ENCODE measurements around the gene PTDSS2. TPM values are rescaled to one million over a fixed set of nuclear protein-coding genes. Genes with fewer than 3 reads are reported as not detected.

Gene PTDSS2
- total and polyA plus RNA-seq, 10 of the 15 experiments (the other 5 are each of a cell fraction or from before 2014, with no cell fraction given) = 0.39 to 21.1 (median 10.8) TPM

DNA sequence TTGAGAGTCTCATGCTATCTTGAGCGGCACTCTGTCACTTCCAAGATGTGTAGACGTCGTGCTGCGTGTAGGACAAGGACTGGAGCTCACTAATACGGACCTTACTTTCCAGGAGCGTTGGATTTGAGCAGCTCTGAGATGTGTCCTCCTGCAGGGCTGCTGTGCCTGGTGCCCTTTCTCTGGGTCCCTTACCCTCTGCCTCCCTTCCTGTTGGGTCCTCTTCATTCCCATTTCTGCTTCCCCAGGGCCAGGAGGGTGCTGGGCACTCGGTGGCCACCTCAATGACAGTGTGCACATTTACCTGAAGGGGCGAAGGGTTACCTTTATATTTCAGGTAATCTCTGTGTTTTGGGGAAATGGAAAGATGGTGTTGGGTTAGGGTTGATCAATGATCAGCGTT, 4.0 kb downstream of the PTDSS2 start (continued):
- TF ChIP-seq SPI1 (IDR thresholded peaks at IDR 0.05; ENCODE audit: borderline replicate concordance, insufficient read depth, low read depth, low read length) (no peak), NFIC (IDR thresholded peaks at IDR 0.05; ENCODE audit: low read depth, low read length) (no peak), NBN (IDR thresholded peaks at IDR 0.05) (no peak), ZNF384 (IDR thresholded peaks at IDR 0.05; ENCODE audit: borderline replicate concordance, low read depth, low read length) (no peak), ASH2L (IDR thresholded peaks at IDR 0.05; ENCODE audit: borderline replicate concordance, low read depth) (no peak), SIX5 (IDR thresholded peaks at IDR 0.05; ENCODE audit: low read depth, low read length, severe bottlenecking) (no peak), SMARCA5 (IDR thresholded peaks at IDR 0.05) (no peak), MYB (IDR thresholded peaks at IDR 0.05; ENCODE audit: borderline replicate concordance, low read depth, low read length) (no peak), MTA2 (IDR thresholded peaks at IDR 0.05; ENCODE audit: low read depth) (no peak)
- TF ChIP-seq, protein P1, sequence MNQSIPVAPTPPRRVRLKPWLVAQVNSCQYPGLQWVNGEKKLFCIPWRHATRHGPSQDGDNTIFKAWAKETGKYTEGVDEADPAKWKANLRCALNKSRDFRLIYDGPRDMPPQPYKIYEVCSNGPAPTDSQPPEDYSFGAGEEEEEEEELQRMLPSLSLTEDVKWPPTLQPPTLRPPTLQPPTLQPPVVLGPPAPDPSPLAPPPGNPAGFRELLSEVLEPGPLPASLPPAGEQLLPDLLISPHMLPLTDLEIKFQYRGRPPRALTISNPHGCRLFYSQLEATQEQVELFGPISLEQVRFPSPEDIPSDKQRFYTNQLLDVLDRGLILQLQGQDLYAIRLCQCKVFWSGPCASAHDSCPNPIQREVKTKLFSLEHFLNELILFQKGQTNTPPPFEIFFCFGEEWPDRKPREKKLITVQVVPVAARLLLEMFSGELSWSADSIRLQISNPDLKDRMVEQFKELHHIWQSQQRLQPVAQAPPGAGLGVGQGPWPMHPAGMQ (IDR thresholded peaks at IDR 0.05; ENCODE audit: borderline replicate concordance) = no peak

DNA sequence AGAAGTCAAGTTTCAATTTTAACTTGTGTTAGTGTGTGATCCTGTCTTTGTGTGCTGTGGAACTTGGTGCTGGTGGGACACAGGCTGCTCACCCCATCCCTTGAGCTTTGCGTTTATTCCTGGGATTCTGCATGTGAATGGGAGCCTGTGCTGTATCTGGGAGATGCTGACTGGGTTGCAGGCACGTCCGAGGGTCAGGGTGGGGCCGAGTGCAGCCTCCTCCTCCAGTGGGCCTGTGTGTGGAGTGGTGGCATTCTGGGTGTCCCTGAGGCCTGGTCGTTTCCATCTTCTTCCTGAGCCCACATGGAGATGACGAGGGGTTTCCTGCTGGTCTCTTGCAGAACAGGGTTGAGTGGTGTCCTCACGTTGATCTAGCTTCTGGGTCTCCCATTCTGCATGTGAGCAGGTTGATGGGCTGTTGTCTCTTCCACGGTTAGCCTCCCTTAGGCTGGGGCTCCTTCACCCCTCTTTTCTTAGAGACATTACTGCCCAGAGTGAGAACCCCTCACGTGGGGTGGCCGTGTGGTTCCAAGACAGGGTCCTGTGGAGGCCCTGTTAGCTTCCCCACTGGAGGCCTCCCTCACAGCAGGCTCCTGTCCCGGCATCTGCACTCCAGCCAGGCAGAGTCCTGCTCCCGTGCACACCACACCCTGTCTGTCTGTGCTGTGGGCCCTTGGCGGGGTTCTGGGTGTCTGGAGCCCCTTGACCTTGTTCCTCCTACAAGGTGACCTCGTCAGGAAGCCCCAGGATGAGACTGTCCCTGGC, 4.9 kb downstream of the PTDSS2 start:
- ChIA-PET SMC1A (ENCODE audit: uncharacterized antibody, unreplicated experiment) (interaction anchor here (1.5 kb wide), 1 partner anchor 48 kb away, joined by 4 read pairs; no protein-coding TSS in a partner anchor), CTCF (no interaction called here), POLR2A (no interaction called here), RAD21 (ENCODE audit: unreplicated experiment) (no interaction called here)
- H3K79me2 ChIP-seq (ENCODE audit: control insufficient read depth, insufficient read depth, low read length) = peaks cover 14% of the 10 kb centered on the region
- H3K4me1 ChIP-seq (ENCODE audit: control insufficient read depth, insufficient read depth, low read length) = peaks cover 22% of the 10 kb centered on the region
- DNase-seq (ENCODE audit: low read depth, low spot score) (no peak), ATAC-seq (no peak), FAIRE-seq (no peak)
- no peak overlapping the region for H3K27ac ChIP-seq (ENCODE audit: control insufficient read depth, insufficient read depth)
- no TSS peak for BruUV-seq (replicated peaks)
- peaks cover 2 to 6% of the 10 kb centered on the region in 2 experiments; a peak in 3 of 4 replicates for H3K36me3 ChIP-seq (ENCODE audit: control insufficient read depth in 2 of 2, insufficient read depth in 2 of 2, low read length in 1 of 2)
- no peak overlapping the region for H3K4me2 ChIP-seq (ENCODE audit: control insufficient read depth, insufficient read depth)
- intact Hi-C loops (cut with micrococcal nuclease; ENCODE audit: unreplicated experiment) (no loop called here), in situ Hi-C loops (cut with MboI) (loop anchor here (5.0 kb wide), 1 partner anchor 47 kb away; no protein-coding TSS in a partner anchor)
- no peaks in the 10 kb centered on the region for H3K27me3 ChIP-seq (replicated peaks in 1 of 2; ENCODE audit: control insufficient read depth in 2 of 2, insufficient read depth in 2 of 2, low read length in 1 of 2)
- H4K20me1 ChIP-seq (ENCODE audit: control insufficient read depth, insufficient read depth) = no peaks in the 10 kb centered on the region
- H3K4me3 ChIP-seq = no peak overlapping the region
- H3K9ac ChIP-seq (ENCODE audit: control insufficient read depth, insufficient read depth, low read length) = no peak overlapping the region
- WGBS (ENCODE audit: insufficient coverage, insufficient replicate concordance, low lambda C conversion rate, missing lambda C conversion rate) = 74% methylated on average over 14 of the region's 14 CpGs
- no peak overlapping the region for H2AFZ ChIP-seq (ENCODE audit: control insufficient read depth, low read depth, low read length)
- no peaks in the 10 kb centered on the region for H3K9me3 ChIP-seq (replicated peaks; ENCODE audit: control insufficient read depth, insufficient read depth, low read length)
- TF ChIP-seq SIN3A (IDR thresholded peaks at IDR 0.05; ENCODE audit: low read depth, low read length) (no peak), SIX5 (IDR thresholded peaks at IDR 0.05; ENCODE audit: low read depth, low read length, severe bottlenecking) (no peak), SREBF2 (IDR thresholded peaks at IDR 0.05; ENCODE audit: low read length) (no peak), ZBED1 (IDR thresholded peaks at IDR 0.05; ENCODE audit: borderline replicate concordance) (no peak), JUNB (IDR thresholded peaks at IDR 0.05) (no peak)
- TF ChIP-seq, protein P2, sequence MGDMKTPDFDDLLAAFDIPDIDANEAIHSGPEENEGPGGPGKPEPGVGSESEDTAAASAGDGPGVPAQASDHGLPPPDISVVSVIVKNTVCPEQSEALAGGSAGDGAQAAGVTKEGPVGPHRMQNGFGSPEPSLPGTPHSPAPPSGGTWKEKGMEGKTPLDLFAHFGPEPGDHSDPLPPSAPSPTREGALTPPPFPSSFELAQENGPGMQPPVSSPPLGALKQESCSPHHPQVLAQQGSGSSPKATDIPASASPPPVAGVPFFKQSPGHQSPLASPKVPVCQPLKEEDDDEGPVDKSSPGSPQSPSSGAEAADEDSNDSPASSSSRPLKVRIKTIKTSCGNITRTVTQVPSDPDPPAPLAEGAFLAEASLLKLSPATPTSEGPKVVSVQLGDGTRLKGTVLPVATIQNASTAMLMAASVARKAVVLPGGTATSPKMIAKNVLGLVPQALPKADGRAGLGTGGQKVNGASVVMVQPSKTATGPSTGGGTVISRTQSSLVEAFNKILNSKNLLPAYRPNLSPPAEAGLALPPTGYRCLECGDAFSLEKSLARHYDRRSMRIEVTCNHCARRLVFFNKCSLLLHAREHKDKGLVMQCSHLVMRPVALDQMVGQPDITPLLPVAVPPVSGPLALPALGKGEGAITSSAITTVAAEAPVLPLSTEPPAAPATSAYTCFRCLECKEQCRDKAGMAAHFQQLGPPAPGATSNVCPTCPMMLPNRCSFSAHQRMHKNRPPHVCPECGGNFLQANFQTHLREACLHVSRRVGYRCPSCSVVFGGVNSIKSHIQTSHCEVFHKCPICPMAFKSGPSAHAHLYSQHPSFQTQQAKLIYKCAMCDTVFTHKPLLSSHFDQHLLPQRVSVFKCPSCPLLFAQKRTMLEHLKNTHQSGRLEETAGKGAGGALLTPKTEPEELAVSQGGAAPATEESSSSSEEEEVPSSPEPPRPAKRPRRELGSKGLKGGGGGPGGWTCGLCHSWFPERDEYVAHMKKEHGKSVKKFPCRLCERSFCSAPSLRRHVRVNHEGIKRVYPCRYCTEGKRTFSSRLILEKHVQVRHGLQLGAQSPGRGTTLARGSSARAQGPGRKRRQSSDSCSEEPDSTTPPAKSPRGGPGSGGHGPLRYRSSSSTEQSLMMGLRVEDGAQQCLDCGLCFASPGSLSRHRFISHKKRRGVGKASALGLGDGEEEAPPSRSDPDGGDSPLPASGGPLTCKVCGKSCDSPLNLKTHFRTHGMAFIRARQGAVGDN (IDR thresholded peaks at IDR 0.05) = no peak
- TF ChIP-seq, protein P3, sequence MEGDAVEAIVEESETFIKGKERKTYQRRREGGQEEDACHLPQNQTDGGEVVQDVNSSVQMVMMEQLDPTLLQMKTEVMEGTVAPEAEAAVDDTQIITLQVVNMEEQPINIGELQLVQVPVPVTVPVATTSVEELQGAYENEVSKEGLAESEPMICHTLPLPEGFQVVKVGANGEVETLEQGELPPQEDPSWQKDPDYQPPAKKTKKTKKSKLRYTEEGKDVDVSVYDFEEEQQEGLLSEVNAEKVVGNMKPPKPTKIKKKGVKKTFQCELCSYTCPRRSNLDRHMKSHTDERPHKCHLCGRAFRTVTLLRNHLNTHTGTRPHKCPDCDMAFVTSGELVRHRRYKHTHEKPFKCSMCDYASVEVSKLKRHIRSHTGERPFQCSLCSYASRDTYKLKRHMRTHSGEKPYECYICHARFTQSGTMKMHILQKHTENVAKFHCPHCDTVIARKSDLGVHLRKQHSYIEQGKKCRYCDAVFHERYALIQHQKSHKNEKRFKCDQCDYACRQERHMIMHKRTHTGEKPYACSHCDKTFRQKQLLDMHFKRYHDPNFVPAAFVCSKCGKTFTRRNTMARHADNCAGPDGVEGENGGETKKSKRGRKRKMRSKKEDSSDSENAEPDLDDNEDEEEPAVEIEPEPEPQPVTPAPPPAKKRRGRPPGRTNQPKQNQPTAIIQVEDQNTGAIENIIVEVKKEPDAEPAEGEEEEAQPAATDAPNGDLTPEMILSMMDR (IDR thresholded peaks at IDR 0.05 in 2 of 3, conservative IDR thresholded peaks at IDR 0.05 in 1 of 3; ENCODE audit: control insufficient read depth in 2 of 3, extremely low read depth in 1 of 3, insufficient read depth in 1 of 3, low read depth in 3 of 3, low read length in 3 of 3) = no peak

All from GM12878 (cell line).